HG02642 (cell line): ENCODE results near the gene RALGAPA1.
"Not testable (repeated sequence)": the region's sequence is repeated elsewhere in the genome, so short reads cannot be mapped to it uniquely, and the experiment has no call there.

ENCODE experiments used
- ATAC-seq: cut with Tn5 transposase; IDR thresholded peaks from one replicate; pipeline ENCODE4 v1.9.1; 2021; ENCODE audit warnings: mild to moderate bottlenecking; ENCODE audit not compliant: unreplicated experiment, poor library complexity

RALGAPA1 gene

GRCh38 chr14:35637269-35637668 lies 171.8 kb downstream of the RALGAPA1 start:
- no peak for ATAC-seq

GRCh38 chr14:35632676-35633075 lies 176.4 kb downstream of the RALGAPA1 start:
- ATAC-seq: no peak

- no peak for ATAC-seq
Observed at GRCh38 chr14:35632271-35632670, 176.8 kb downstream of the RALGAPA1 start.

GRCh38 chr14:35631071-35631805 lies 177.9 kb downstream of the RALGAPA1 start:
- no peak for ATAC-seq

- no peak for ATAC-seq
Observed at GRCh38 chr14:35628989-35629388, 180.1 kb downstream of the RALGAPA1 start.

GRCh38 chr14:35626947-35627346 lies 182.1 kb downstream of the RALGAPA1 start:
- not testable (repeated sequence) for ATAC-seq

- ATAC-seq: not testable (repeated sequence)
Observed at GRCh38 chr14:35621996-35622395, 187.1 kb downstream of the RALGAPA1 start.

- not testable (repeated sequence) for ATAC-seq
Observed at GRCh38 chr14:35619998-35620397, 189.1 kb downstream of the RALGAPA1 start.

- not testable (repeated sequence) for ATAC-seq
Observed at GRCh38 chr14:35619461-35619860, 189.6 kb downstream of the RALGAPA1 start.

GRCh38 chr14:35617500-35617899 lies 191.6 kb downstream of the RALGAPA1 start:
- no peak for ATAC-seq

GRCh38 chr14:35607380-35607779 lies 201.7 kb downstream of the RALGAPA1 start:
- ATAC-seq: no peak

- ATAC-seq: no peak
Observed at GRCh38 chr14:35600253-35600652, 208.8 kb downstream of the RALGAPA1 start.

GRCh38 chr14:35594616-35595015 lies 214.5 kb downstream of the RALGAPA1 start:
- ATAC-seq: no peak

GRCh38 chr14:35587373-35587772 lies 221.7 kb downstream of the RALGAPA1 start:
- not testable (repeated sequence) for ATAC-seq

- no peak for ATAC-seq
Observed at GRCh38 chr14:35578639-35579038, 230.5 kb downstream of the RALGAPA1 start.

- ATAC-seq: no peak
Observed at GRCh38 chr14:35578135-35578534, 231.0 kb downstream of the RALGAPA1 start.

- no peak for ATAC-seq
Observed at GRCh38 chr14:35576856-35577255, 232.2 kb downstream of the RALGAPA1 start.

- ATAC-seq: no peak
Observed at GRCh38 chr14:35576260-35576659, 232.8 kb downstream of the RALGAPA1 start.

GRCh38 chr14:35573911-35574310 lies 235.2 kb downstream of the RALGAPA1 start:
- no peak for ATAC-seq

- ATAC-seq: no peak
Observed at GRCh38 chr14:35571598-35571997, 237.5 kb downstream of the RALGAPA1 start.

GRCh38 chr14:35565871-35566464 lies 243.1 kb downstream of the RALGAPA1 start:
- no peak for ATAC-seq

GRCh38 chr14:35558680-35559079 lies 250.4 kb downstream of the RALGAPA1 start:
- ATAC-seq: no peak
